22Rv1 (cell line): ENCODE results near the gene IPPK.

Experiments used
- H3K27ac ChIP-seq: fragments of 450-650 bp; 2 replicates; pipeline ENCODE4 v1.5.1; 2017
- ZFX ChIP-seq: fragments of 450-650 bp; IDR thresholded peaks from 2 replicates; pipeline ENCODE4 v1.6.1; 2017; ENCODE audit warnings: antibody characterized with exemption, borderline replicate concordance
- TF ChIP-seq, protein P1 (sequence below): fragments of 450-650 bp; IDR thresholded peaks from 2 replicates; pipeline ENCODE4 v1.5.1; 2017; ENCODE audit warnings: mild to moderate bottlenecking

The IPPK gene

DNA sequence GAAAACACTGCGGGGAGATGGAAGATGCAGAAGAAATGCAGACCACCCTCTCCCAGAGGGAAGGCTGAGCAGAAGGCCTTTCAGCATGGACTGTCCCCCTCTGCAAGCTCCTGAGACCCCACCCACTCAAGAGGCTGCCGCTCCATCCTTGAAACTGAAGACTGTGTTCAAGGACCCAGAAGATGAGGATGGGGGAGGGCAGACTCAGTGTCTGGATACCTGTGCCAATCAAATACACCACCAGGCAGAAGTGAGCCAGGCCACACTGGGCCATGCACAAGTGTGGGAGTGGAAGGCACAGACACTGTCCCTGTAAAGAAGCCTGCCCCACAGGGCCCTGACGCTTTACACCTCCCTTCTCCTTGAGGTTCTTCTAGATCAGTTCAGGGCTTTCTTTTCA, 40.0 kb upstream of the IPPK start:
- TF ChIP-seq, protein P1, sequence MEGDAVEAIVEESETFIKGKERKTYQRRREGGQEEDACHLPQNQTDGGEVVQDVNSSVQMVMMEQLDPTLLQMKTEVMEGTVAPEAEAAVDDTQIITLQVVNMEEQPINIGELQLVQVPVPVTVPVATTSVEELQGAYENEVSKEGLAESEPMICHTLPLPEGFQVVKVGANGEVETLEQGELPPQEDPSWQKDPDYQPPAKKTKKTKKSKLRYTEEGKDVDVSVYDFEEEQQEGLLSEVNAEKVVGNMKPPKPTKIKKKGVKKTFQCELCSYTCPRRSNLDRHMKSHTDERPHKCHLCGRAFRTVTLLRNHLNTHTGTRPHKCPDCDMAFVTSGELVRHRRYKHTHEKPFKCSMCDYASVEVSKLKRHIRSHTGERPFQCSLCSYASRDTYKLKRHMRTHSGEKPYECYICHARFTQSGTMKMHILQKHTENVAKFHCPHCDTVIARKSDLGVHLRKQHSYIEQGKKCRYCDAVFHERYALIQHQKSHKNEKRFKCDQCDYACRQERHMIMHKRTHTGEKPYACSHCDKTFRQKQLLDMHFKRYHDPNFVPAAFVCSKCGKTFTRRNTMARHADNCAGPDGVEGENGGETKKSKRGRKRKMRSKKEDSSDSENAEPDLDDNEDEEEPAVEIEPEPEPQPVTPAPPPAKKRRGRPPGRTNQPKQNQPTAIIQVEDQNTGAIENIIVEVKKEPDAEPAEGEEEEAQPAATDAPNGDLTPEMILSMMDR, result no peak
- TF ChIP-seq ZFX, result no peak
- no peak overlapping the region for H3K27ac ChIP-seq

DNA sequence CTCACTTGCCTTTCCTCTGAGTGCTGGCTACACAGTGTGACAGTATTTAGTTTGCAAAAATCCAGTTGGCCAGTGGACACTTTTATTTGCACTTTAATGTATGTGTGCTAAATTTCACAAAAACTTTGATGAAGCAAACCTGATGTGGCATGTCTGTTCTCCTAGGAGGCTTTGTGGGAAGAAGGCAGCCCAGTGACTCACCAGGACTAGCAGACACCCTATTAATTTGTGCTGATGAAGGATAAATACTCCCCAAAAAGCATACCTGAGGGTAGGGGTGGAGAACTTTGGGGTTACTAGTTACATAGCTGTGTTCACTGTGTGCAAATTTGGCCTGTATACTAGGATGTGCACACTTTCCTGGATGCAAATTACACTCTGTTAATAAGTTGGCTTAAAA, 39.3 kb upstream of the IPPK start:
- no peak overlapping the region for H3K27ac ChIP-seq
- TF ChIP-seq, protein P1, result no peak
- TF ChIP-seq ZFX, result no peak

DNA sequence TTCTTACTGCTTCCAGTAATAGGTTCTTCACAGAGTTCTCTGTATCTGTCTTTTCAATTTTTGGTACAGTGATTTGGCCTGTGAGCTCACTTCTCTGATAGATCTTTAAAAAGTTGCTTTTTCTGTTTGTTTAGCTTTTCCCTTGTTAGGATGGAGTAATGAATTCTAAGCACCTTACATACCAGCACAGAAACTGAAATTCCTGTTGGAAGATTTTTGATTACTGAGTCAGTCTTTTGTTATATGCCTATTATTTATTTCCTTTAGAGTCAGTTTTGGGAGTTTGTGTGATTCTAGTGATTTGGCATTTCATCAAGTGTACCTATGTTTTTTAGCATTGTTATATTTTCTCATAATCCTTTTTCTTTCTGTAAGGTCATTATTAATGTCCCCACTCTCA, 37.6 kb upstream of the IPPK start:
- H3K27ac ChIP-seq, result no peak overlapping the region
- TF ChIP-seq ZFX, result no peak
- TF ChIP-seq, protein P1, result no peak

DNA sequence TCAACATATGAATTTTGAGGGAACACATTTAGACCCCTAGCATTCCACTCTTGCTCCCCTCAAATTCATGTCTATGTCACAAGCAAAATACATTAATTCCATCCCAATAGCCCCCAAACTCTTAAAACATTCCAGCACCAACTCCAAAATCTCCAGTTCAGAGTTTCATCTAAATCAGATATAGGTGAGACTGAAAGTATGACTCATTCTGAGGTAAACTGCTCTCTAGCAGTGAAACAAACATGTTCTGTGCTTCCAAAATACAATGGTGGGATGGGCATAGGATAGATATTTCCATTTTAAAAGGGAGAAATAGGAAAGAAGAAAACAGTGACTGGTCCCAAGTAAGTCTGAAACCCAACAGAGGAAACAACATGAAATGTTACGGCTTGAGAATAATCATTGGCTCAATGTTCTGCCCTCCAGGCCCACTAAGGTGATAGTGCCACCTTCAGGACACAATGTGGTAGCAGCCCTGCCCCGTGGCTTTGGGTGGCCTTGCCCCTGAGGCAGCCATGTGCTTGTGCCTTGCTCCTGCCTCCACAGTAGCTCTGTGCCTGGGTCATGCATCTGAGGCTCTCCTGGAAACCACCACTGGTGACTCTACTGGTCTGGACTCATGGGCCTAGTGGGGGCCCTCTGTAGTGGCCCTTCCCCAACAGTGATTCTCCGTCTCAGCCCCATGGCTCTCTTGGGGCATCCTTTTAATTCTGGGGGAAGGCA, 36.4 kb upstream of the IPPK start:
- TF ChIP-seq, protein P1, result peak; percentile 79
- TF ChIP-seq ZFX, result no peak
- no peak overlapping the region for H3K27ac ChIP-seq

DNA sequence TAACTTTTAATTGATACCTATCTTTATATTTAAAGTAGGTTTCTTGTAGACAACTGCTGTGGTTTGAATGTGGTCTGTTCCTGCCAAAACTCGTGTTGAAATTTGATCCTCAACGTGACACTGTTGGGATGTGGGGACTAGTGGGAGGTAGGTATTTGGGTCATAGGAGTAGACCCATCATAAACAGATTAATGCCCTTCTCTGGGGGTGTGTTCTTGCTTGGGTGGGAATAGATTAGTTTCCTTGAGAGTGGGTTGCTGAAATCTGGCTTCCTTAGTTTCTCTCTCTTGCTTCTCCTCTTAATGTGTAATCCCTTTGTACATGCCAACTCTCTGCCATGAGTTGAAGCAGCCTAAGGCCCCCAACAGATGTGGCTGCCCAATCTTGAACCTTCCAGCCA, 34.6 kb upstream of the IPPK start:
- no peak overlapping the region for H3K27ac ChIP-seq
- TF ChIP-seq, protein P1, result no peak
- no peak for TF ChIP-seq ZFX

DNA sequence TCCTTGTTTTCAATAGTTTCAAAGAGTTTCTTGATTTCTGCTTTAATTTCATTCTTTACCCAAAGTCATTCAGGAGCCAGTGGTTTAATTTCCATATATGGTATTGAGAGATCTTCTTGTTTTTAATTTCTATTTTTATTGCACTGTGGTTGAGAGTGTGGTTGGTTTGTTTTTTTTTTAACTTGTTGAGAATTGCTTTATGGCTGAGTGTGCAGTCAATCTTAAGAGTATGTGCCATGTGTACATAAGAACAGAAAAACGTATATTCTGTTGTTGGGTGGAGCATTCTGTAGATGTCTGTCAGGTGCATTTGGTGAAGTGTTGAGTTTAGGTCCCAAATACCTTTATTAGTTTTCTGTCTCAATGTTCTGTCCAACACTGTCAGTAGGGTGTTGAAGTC, 26.7 kb upstream of the IPPK start:
- H3K27ac ChIP-seq, result no peak overlapping the region
- TF ChIP-seq, protein P1, result no peak
- no peak for TF ChIP-seq ZFX

DNA sequence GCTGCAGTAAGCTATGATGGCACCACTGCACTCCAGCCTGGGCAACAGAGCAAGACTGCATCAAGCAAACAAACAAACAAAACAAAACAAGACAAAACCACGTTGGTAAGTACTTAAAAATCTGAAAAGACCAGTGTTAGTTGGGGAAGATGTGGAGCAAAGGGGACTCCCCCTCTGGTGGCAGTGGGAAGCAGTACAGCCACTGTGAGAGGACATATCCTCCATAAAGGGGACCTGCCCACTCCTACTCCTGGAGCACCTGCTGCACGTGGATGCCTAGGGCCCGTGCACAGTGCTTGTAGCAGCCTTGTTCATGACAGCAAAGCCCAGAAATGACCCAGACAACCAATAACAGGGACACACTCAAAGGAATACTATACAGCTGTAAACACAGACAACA, 17.0 kb upstream of the IPPK start:
- TF ChIP-seq, protein P1, result peak; percentile 11; the same call in 1 of the 2 replicates
- TF ChIP-seq ZFX, result no peak
- H3K27ac ChIP-seq, result no peak overlapping the region
